Ishikawa (cell line): ENCODE results near the gene SLC2A6.
A peak's percentile ranks its signal among the peaks of the same experiment; 100 is the strongest.

Experiments used
- CEBPB ChIP-seq: IDR thresholded peaks from 2 replicates; pipeline ENCODE4 v1.6.1; 2012
- CREB1 ChIP-seq: IDR thresholded peaks from 2 replicates; pipeline ENCODE4 v1.6.1; 2012; ENCODE audit warnings: low read depth
- EGR1 ChIP-seq: IDR thresholded peaks from 2 replicates; pipeline ENCODE4 v1.6.1; 2012
- EP300 ChIP-seq: IDR thresholded peaks from 2 replicates; pipeline ENCODE4 v1.6.1; 2012; ENCODE audit warnings: borderline replicate concordance
- FOXM1 ChIP-seq: IDR thresholded peaks from 2 replicates; pipeline ENCODE4 v1.6.1; 2012; ENCODE audit warnings: low read depth, borderline replicate concordance
- MAX ChIP-seq: IDR thresholded peaks from 2 replicates; pipeline ENCODE4 v1.6.1; 2012
- NFIC ChIP-seq: IDR thresholded peaks from 2 replicates; pipeline ENCODE4 v1.6.1; 2012
- RAD21 ChIP-seq: IDR thresholded peaks from 2 replicates; pipeline ENCODE4 v1.6.1; 2012; ENCODE audit warnings: low read depth
- REST ChIP-seq: IDR thresholded peaks from 2 replicates; pipeline ENCODE4 v1.6.1; 2012; ENCODE audit warnings: low read depth, mild to moderate bottlenecking
- TAF1 ChIP-seq: IDR thresholded peaks from 2 replicates; pipeline ENCODE4 v1.6.1; 2012; ENCODE audit warnings: low read depth, mild to moderate bottlenecking
- TCF12 ChIP-seq: IDR thresholded peaks from 2 replicates; pipeline ENCODE4 v1.6.1; 2012; ENCODE audit warnings: low read depth
- TEAD4 ChIP-seq: IDR thresholded peaks from 2 replicates; pipeline ENCODE4 v1.6.1; 2012
- USF1 ChIP-seq: IDR thresholded peaks from 2 replicates; pipeline ENCODE4 v1.6.1; 2012
- YY1 ChIP-seq: IDR thresholded peaks from 2 replicates; pipeline ENCODE4 v1.6.1; 2012; ENCODE audit warnings: low read depth
- ZBTB7A ChIP-seq: IDR thresholded peaks from 2 replicates; pipeline ENCODE4 v1.6.1; 2012; ENCODE audit warnings: low read depth

Gene SLC2A6

GRCh38 chr9:133452562-133452961, 26.3 kb downstream of the SLC2A6 start:
- no peak for TF ChIP-seq EP300

- TF ChIP-seq ZBTB7A (0 out of 2 replicates have a peak, but pooled peaks have one; percentile 25), EGR1 (no peak), YY1 (no peak), NFIC (peak; percentile 60; the same call in 1 of the 2 replicates), TEAD4 (no peak), TCF12 (no peak)
Measured at GRCh38 chr9:133449760-133450159, 29.1 kb downstream of the SLC2A6 start.

- TF ChIP-seq FOXM1 (no peak), YY1 (no peak), EGR1 (no peak), MAX (no peak), REST (no peak), CREB1 (no peak), TCF12 (no peak), TEAD4 (no peak), CEBPB (no peak), USF1 (no peak), TAF1 (no peak), EP300 (no peak), RAD21 (no peak), NFIC (no peak), ZBTB7A (no peak)
Measured at GRCh38 chr9:133448487-133448972, 30.4 kb downstream of the SLC2A6 start.

- no peak for TF ChIP-seq MAX
- no peak for TF ChIP-seq REST
- no peak for TF ChIP-seq CEBPB
- TF ChIP-seq TAF1: no peak
- no peak for TF ChIP-seq EGR1
- TF ChIP-seq FOXM1: no peak
- no peak for TF ChIP-seq CREB1
- TF ChIP-seq TCF12: no peak
- no peak for TF ChIP-seq YY1
- TF ChIP-seq NFIC: no peak
- no peak for TF ChIP-seq ZBTB7A
- no peak for TF ChIP-seq USF1
- no peak for TF ChIP-seq RAD21
- TF ChIP-seq EP300: no peak
- no peak for TF ChIP-seq TEAD4
Measured at GRCh38 chr9:133445293-133445969, 33.5 kb downstream of the SLC2A6 start.

GRCh38 chr9:133443982-133444381, 34.9 kb downstream of the SLC2A6 start:
- TF ChIP-seq CREB1 (no peak), TEAD4 (no peak)

GRCh38 chr9:133443248-133443647, 35.7 kb downstream of the SLC2A6 start:
- TF ChIP-seq TCF12 (no peak), NFIC (no peak), EP300 (no peak), MAX (no peak), YY1 (no peak), RAD21 (no peak), TEAD4 (no peak), USF1 (no peak), ZBTB7A (no peak), EGR1 (no peak), REST (no peak), CREB1 (no peak), TAF1 (no peak)
